GM21529 (cell line): ENCODE measurements around the gene NMT2.

Experiments
- ATAC-seq: cut with Tn5 transposase; IDR thresholded peaks from one replicate; pipeline ENCODE4 v1.9.1; 2021; ENCODE audit not compliant: unreplicated experiment

Gene NMT2

DNA sequence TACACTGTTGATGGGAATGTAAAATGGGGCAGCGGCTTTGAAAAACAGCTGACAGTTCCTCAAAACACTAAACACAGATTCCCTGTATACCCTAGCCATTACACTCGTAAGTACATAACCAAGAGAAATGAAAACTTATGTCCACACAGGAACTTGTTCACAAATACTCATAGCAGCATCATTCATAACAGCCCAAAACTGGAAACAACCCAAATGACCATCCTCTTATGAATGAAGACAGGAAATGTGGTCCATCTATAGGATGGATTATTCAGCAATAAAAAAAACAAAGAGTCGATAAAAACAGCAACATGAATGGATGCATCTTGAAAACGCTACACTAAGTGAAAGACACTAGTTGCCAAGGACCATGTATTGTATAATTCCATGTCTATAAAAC is 23.7 kb downstream of the NMT2 start:
- no peak for ATAC-seq

DNA sequence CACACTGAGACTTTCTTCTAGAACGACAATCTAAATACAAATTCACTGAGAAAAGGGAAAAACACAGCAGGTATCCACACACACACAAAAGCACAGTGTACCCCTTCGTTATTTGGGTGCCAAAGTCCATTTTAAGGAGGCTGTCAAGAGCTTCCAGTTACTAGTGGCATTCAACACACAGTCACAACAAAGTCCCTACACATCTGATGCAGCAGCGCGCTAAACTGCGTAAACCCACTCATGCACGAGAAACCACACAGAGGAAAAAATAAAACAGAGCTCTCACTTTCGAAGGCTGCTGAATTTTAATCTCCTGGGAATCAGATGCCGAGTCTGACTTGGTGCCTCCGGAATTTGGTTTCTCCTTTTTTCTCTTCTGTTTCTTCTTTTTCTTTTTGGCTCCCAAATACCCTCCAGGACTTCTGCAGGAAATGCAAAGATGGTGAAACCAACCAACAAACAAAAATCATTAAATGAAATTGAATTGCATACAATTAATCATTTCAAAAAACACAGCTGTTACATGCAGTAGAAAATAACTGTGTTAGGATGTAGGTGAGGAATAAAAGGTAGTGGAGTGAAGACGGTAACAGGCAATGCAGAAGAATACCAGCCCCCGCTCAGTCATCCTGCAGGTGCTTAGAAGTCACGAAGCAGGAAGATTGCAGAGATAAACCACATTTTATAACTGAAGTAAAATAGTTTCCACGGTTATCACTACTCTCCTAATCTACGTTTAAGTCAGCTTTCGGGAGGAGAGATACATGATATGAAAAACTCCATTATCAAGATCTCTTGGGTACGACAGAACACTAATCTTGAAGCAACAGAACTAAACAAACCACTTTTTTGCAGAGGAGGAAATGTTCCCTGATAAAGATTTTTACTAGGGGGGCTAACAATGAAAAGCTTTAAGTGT is 27.1 kb downstream of the NMT2 start:
- peak; percentile 96 for ATAC-seq

DNA sequence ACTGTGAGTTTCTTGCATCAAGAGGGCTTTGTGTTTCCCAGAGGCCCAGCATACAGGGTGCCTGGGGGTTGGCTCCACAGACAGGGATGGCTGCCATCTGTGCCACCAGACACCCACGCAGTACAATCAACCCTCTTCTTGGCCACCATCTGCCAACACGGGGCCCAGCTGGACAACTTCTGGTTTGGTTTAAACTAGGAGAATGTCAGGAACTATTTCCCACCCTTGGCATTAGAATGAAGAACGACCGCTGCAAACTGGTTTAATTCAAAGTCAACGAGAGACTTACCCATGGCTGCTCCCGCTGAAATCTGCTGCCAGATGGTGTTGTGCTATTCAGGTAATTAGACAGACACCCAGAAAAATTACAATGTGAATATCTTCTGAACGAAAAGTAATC is 27.8 kb downstream of the NMT2 start:
- no peak for ATAC-seq

DNA sequence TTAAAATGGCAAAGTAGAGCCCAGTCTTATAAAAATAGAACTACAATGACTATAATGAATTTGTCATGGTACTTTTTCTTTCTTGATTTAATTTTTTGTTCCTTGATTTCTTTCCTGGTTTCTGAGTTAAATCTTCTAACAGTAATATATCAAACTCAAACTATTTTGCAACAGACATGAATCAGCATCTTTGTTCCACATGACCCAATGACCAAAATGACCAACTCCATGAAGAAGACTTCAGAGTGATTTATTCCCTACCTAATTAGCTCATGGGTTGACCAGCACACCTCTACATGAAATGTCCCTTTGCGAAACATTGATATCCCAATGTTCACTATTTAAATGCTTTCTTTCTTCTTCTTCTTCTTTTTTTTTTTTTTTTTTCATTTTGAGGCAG is 30.9 kb downstream of the NMT2 start:
- ATAC-seq, result no peak

DNA sequence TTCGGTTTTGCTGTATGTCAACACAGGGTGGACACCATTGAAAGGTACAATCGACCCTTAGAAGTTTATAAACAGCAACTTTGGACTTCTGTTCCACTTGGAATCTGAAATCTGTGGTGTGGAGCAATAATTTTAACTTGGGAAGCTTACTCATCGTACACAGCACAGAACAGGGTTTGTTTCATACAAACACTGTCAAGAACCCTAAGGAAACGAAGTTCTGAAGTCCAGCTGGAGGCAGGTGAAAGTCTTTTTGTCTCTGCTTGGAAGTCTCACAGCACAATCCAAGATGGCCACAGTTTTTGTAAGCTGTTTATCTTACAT is 31.5 kb downstream of the NMT2 start:
- ATAC-seq, result no peak

DNA sequence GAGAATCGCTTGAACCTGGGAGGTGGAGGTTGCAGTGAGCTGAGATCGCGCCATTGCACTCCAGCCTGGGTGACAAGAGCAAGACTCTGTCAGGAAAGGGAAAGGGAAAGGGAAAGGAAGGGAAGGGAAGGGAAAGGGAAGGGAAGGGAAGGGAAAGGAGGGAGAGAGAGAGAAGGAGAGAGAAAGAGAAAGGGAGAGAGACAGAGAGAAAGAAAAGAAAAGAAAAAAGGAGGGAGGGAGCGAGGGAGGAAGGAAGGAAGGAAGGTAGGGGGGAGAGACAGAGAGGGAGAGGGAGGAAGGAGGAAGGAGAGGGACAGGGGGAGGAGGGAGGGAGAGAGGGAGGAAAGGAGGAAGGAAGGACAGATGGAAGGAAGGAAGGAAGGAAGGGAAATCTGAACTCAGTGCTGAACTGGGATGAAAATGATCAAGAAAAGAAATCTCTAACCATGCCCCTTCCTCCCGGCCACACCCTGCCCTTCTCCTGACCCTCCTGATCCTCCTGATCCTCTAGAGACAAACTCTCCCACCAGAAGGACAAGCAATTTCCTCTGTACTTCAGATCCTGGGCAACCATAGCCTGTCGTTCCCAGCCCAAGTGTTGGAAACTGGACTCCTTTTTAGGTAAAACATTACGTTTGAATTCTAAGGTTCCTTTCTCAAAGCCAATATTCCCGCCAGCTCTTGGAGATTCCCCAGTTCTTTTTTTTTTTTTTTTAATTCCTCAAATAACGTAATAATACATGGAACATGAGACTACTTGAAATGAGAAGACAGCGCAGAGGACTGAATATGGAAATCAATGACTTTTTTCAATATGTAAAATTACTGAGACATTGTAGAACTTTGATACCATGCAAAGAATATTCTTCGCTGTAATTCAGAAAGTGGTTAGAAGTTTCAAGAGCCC is 32.1 kb downstream of the NMT2 start:
- ATAC-seq, result no peak

DNA sequence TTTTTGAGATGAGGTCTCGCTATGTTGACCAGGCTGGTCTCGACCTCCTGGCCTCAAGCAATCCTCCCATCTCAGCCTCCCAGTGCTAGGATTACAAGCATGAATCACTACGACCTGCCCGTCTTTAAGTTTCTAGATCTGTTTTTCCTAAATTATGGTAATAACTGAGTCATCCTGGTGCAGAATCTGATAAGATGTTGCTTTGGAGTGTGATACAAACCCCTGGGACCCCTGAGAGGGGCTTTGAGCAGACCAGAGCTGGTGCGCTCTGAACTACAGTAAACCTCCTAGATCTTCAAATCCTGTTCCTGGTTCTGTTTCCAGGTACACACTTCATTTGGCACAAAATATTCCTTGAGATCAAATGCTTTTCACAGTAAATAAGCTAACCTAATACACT is 37.2 kb downstream of the NMT2 start:
- ATAC-seq, result no peak

DNA sequence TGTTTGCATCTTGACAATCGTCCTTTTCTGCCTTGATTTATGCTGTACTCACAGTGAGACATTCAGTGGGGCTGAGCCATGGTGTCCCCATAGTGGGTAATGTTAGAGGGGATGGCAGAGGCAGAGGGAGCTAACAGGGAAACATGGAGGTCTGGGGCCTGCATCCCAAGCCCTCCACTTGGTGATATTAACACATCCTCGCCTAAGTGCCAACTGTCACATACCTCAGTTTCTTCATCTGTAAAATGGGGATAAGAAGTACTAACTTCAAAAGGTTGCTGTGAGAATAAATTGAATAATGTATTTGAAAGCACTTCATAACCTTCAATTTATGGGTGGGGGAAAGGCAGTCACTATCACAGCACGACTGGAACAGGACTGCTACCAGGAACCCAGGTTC is 43.6 kb downstream of the NMT2 start:
- ATAC-seq, result no peak

DNA sequence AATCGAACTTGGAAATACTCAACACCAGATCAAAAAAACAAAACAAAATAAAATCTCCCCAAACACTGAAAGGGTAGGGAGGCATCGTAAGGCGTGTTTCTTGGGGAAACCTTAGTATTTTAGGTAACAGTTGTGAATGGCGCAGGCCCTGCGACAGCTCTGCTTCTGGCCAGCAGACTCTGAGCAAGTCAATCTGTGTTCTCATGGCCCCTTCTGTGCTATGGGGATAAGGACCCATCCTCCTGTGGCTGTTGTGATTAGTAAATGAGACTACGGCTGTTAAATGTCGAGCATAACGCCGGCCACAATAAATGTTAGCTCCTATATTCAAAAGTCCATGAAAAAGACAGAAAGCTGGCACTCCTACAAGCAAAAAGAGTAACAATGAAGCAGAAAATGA is 44.3 kb downstream of the NMT2 start:
- ATAC-seq, result no peak

DNA sequence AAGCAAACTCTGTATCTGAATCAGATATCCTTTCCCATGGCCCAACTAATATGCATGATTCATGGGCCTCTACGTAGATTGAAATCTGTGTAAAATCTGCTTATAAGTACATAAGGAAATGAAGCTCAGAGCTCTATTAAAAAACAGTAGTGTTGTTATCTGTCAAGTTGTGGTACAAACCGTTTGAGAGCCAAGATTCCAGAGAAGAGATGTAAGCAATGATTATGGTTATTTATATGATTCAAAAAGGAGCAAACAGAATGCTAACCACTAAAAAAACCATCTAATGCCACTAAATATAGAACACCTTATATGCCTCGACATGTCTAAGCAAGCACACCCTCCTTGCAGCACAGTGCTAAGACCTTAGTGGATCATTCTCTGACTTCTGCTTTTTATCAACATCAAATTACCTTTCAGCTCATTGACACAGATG is 44.7 kb downstream of the NMT2 start:
- no peak for ATAC-seq

DNA sequence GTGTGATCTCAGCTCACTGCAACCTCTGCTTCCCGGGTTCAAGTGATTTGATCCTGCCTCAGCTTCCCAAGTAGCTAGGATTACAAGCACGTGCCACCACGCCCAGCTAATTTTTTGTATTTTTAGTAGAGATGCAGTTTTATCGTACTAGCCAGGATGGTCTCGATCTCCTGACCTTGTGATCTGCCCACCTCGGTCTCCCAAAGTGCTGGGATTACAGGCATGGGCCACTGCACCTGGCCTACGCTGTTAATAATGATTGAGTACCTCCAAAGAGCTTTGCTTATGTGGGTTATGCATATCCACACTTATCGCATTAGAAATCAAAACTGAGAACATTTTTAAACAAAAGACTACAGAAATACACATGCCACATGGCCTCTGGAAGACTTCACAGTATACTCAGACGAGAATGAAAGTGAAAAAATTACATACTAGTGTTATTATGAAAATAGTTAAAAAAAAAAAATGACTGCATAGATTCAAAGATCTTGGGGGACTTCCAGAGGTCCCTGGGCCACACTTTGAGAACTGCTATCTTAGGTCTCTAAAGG is 45.9 kb downstream of the NMT2 start:
- peak; percentile 93 for ATAC-seq

DNA sequence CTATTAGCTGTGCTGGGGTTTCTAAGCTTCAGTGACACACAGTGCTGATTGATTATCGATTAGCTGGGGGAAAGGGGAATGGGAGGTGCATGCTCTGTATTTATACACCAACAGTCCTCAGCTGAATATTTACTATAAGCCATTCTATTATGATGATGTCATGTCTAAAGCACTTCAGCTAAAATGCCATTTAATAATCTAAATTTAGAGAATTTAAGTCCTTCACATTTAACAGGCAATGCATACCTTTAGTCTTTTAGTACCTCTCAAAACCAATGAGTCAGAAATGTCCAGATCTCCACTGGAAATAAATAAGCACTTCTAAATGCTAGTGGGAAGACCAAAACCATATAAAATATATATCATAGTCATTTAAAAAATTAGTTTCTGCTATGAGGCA is 46.8 kb downstream of the NMT2 start:
- no peak for ATAC-seq

DNA sequence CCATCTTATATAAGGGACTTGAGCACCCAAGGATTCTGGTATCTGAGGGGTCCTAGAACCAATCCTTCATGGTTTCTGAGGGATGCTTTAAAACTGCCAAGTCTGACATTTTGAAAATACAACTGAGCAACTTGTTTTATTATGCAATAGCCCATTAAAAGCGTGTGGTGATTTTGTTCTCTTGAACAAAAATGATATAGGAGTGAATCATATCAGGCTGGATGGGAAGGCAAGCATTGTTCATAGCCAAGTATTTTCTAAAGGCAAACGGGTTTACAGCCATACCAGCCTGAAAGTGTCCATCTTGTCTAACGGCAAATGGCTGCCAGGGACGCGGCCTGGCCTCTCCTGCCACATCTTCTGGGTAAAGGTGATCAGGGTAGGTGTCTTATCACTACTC is 48.0 kb downstream of the NMT2 start:
- ATAC-seq, result no peak

DNA sequence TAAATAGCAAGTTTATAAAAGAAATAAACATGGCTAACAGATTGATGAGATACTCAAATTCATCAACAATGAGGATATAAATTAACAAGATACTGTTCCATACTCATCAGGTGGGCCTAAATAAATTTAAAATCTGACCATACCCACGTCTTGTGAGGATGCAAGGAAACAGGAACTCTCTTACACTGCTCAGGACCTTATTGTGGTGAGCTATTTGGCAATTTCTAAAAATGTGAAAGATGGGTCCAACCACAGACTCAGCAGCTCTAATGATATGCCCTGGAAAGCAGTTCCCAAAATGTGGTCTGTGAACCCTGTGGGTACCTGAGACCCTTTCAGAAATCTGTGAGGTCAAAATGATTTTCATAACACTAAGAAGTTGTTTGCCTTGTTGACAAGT is 49.9 kb downstream of the NMT2 start:
- ATAC-seq, result no peak

DNA sequence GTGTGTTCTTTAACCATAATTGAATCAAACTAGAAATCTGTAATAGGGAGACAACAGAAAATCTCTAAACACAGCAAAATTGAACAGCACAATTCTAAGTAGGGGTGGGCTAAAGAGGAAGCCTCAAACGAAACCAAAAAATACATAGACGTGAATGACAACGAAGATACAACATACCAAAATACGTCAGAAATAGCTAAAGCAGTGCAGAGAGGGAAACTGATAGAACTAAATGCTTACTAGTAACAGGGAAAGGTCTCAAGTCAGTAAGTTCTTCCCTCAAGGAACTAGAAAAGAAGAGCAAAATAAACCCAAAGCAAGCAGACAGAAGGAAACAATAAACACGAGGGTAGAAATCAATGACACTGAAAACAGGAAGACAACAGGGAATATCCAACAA is 52.3 kb downstream of the NMT2 start:
- ATAC-seq, result no peak

DNA sequence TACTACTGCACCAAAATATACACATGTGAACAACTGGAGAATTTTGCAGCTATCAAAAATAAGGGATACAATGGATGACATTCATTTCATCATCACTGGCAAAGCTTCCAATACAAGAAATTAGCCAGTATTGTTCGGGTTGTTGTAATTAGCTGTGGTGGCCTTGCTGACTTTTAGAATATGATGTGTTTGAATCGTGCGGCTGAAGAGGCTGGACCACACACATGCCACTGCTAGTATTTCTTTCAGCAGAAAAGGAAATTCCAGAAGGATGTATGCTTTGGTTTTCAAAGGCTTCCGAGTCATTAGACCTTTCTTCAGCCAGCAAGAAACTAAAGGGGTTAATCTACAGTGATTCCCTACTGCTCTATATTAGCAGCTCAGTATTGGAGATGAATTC is 54.7 kb downstream of the NMT2 start:
- ATAC-seq, result no peak

DNA sequence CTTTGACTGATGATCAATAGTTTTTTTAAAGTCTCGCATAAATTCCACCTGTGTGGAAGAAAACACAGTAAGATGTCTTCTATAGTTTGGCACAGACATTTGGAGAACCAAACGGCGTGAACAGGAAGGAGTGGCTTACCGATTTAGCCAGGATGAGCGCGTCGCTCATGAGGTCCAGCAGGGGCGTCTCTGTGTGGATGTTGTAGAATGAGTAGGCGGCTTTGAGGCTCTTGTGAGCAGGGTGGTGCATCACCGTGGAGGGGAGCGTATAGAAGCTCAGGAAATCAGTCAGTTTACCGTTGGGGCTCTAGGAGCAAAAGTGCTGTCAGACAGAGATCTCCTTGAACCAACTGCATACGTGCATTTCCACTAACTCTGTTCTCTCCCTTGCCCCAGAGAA is 55.8 kb downstream of the NMT2 start:
- ATAC-seq, result no peak

DNA sequence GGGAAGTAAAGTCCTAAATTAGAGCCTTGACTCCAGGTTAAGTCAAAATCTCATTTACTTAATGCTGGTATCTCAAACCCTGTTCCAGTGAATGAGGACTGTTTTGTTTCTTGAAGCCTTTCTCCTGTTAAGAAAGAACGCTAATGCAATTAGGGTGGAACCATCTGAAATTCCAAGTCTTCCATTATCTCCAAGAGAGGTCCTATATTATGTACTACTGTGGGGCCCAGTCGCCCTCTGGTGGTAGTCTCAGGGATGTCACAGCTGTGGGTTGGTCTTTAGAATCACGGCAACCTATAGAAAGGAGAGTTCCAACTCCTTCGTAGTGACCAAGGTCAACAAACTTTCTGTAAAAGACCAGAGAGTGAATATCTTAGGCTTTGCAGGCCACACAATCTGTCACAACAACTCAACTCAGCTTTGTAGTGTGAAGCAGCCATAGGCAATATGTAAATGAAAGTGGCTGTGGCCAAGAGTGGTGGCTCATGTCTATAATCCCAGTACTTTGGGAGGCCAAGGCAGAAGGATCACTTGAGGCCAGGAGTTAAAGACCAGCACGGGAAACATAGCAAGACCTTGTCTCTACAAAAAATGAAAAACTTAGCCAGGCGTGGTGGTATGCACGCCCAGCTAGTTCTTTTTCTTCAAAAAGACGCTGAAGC is 62.0 kb downstream of the NMT2 start:
- peak; percentile 81 for ATAC-seq

DNA sequence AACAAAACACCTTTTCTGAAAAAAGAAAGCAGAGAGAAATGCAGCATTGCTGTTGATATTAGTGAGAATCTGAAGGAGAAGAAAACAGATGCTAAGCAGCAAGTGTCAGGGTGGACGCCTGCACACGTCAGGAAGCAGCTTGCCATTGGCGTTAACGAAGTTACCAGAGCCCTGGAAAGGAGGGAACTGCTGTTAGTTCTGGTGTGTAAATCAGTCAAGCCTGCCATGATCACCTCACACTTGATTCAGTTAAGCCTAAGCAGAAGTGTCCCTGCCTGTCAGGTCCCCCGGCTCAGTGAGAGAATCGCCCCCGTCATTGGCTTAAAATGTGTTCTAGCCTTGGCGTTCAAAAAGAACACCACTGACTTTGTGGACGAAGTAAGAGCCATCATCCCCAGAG is 65.0 kb downstream of the NMT2 start:
- ATAC-seq, result no peak

DNA sequence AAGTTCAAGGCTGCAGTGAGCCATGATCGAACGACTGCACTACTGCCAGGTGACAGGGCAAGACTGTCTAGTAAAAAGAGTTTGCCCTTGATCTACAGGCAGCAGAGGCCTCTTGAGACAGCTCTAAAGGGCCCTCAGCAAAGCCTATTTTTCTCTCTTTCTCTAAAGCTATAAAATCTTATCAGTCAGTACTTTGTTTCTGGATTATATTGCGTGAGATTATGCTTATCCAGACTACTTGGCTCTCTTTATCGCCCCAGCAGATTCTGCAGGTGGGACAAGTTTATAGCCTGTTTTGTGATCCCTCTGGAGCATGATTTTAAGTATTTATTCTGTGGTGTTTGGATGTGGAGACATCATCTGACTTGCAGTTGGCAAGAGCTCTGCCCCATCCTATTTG is 68.6 kb downstream of the NMT2 start:
- no peak for ATAC-seq
